IMR-90 (cell line): ENCODE results near the gene PTPRF. TPM values are rescaled to one million over a fixed set of nuclear protein-coding genes. Genes with fewer than 3 reads are reported as not detected.

Experiments used
- ATAC-seq: fragments of 200-7000 bp; cut with Tn5 transposase; 2 replicates; pipeline ENCODE4 v1.9.1; 2020; ENCODE audit warnings: low read depth, mild to moderate bottlenecking, moderate library complexity
- BruUV-seq: library from RNA; stranded (reverse); fragments of 400-500 nt; replicated peaks from 2 replicates; lab custom pipeline; 2021; lab: Mats Ljungman, UMichigan
- CTCF ChIA-PET: fragments of 300-600 bp; formaldehyde crosslinking; extraction: SDS; loops from one replicate; lab custom pipeline; 2021; ENCODE audit warnings: antibody characterized with exemption; lab: Yijun Ruan, JAX
- POLR2A ChIA-PET: fragments of 300-600 bp; sonication (Branson Sonifier 250); formaldehyde crosslinking; loops from one replicate; lab custom pipeline; 2022; ENCODE audit warnings: antibody characterized with exemption; ENCODE audit not compliant: unreplicated experiment; lab: Charles Lee
- DNase-seq: peaks from one replicate; pipeline ENCODE4 v3.0.0; 2013
- H2AFZ ChIP-seq: replicated peaks from 2 replicates; pipeline ENCODE3; 2013; ENCODE audit warnings: low read length, mild to moderate bottlenecking; ENCODE audit not compliant: poor library complexity
- H2AK5ac ChIP-seq: 2 replicates; pipeline ENCODE4 v1.6.1; 2013; ENCODE audit warnings: low read depth, low read length, inconsistent platforms
- H2AK9ac ChIP-seq: replicated peaks from 2 replicates; pipeline ENCODE3; 2013; ENCODE audit warnings: mild to moderate bottlenecking, low read depth, low read length, moderate library complexity; ENCODE audit not compliant: poor library complexity
- H2BK120ac ChIP-seq: 2 replicates; pipeline ENCODE4 v1.6.1; 2013; ENCODE audit warnings: low read depth, low read length, inconsistent platforms
- H2BK15ac ChIP-seq: 3 replicates; pipeline ENCODE4 v1.6.1; 2013; ENCODE audit warnings: low read depth, low read length, inconsistent platforms
- H2BK20ac ChIP-seq: 2 replicates; pipeline ENCODE4 v1.6.1; 2013; ENCODE audit warnings: low read depth, mild to moderate bottlenecking, inconsistent platforms, low read length, moderate library complexity
- H2BK5ac ChIP-seq: 2 replicates; pipeline ENCODE4 v1.6.1; 2013; ENCODE audit warnings: mild to moderate bottlenecking, low read depth, low read length, inconsistent platforms; ENCODE audit not compliant: poor library complexity, severe bottlenecking
- H3K14ac ChIP-seq: replicated peaks from 2 replicates; pipeline ENCODE4 v1.6.1; 2013; ENCODE audit warnings: low read depth, low read length, inconsistent platforms
- H3K18ac ChIP-seq: 2 replicates; pipeline ENCODE4 v1.6.1; 2013; ENCODE audit warnings: low read depth, low read length, control low read depth
- H3K23ac ChIP-seq: 2 replicates; pipeline ENCODE4 v1.6.1; 2013; ENCODE audit warnings: low read depth, low read length, inconsistent platforms
- H3K27ac ChIP-seq: 2 replicates; pipeline ENCODE4 v1.5.1; 2013; ENCODE audit warnings: mild to moderate bottlenecking, control low read depth, low read length; ENCODE audit not compliant: insufficient read depth
- H3K27me3 ChIP-seq: 2 replicates; pipeline ENCODE4 v1.6.1; 2013; ENCODE audit warnings: low read length; ENCODE audit not compliant: control insufficient read depth, insufficient read depth
- H3K36me3 ChIP-seq: 2 replicates; pipeline ENCODE4 v1.6.1; 2013; ENCODE audit warnings: low read length, mixed read lengths; ENCODE audit not compliant: control insufficient read depth, insufficient read depth
- H3K4ac ChIP-seq: 2 replicates; pipeline ENCODE4 v1.6.1; 2013; ENCODE audit warnings: low read depth, low read length, inconsistent platforms
- H3K4me1 ChIP-seq: 2 replicates; pipeline ENCODE4 v1.6.1; 2013; ENCODE audit warnings: low read length, mixed read lengths; ENCODE audit not compliant: control insufficient read depth, insufficient read depth
- H3K4me2 ChIP-seq: 2 replicates; pipeline ENCODE4 v1.6.1; 2013; ENCODE audit warnings: low read depth, mild to moderate bottlenecking, control low read depth, low read length, moderate library complexity
- H3K4me3 ChIP-seq: 2 replicates; pipeline ENCODE4 v1.5.1; 2013; ENCODE audit warnings: low read depth, mild to moderate bottlenecking, control low read depth, low read length, moderate library complexity; ENCODE audit not compliant: insufficient read depth
- H3K56ac ChIP-seq: 2 replicates; pipeline ENCODE4 v1.6.1; 2013; ENCODE audit warnings: low read length, inconsistent platforms; ENCODE audit not compliant: insufficient read depth; ENCODE audit errors: extremely low read depth
- H3K79me1 ChIP-seq, 2 experiments: 2 replicates each; pipeline ENCODE4 v1.6.1; 2013; ENCODE audit warnings: low read length in 2 of 2, inconsistent platforms in 1 of 2, low read depth in 1 of 2
- H3K9ac ChIP-seq: 2 replicates; pipeline ENCODE4 v1.6.1; 2013; ENCODE audit warnings: low read depth, low read length, control low read depth
- H3K9me1 ChIP-seq: 2 replicates; pipeline ENCODE4 v1.6.1; 2013; ENCODE audit warnings: low read length, inconsistent platforms; ENCODE audit not compliant: insufficient read depth
- H3K9me3 ChIP-seq: 2 replicates; pipeline ENCODE4 v1.6.1; 2013; ENCODE audit warnings: low read length; ENCODE audit not compliant: control insufficient read depth, insufficient read depth
- H4K20me1 ChIP-seq: 2 replicates; pipeline ENCODE4 v1.6.1; 2013; ENCODE audit warnings: low read length, inconsistent platforms; ENCODE audit not compliant: insufficient read depth
- H4K5ac ChIP-seq: 2 replicates; pipeline ENCODE4 v1.6.1; 2013; ENCODE audit warnings: mild to moderate bottlenecking, low read depth, low read length, control low read depth
- H4K8ac ChIP-seq, 2 experiments: 2 replicates each; pipeline ENCODE4 v1.6.1; 2013; ENCODE audit warnings: low read depth in 2 of 2, low read length in 2 of 2, control low read depth in 1 of 2, inconsistent platforms in 1 of 2
- H4K91ac ChIP-seq: 2 replicates; pipeline ENCODE4 v1.6.1; 2013; ENCODE audit warnings: low read depth, low read length, inconsistent platforms; ENCODE audit not compliant: insufficient read depth
- BHLHE40 ChIP-seq: fragments of 150-350 bp; IDR thresholded peaks from 2 replicates; pipeline ENCODE4 v1.6.1; 2016; ENCODE audit warnings: mild to moderate bottlenecking, low read depth, low read length
- CEBPB ChIP-seq: IDR thresholded peaks from 2 replicates; pipeline ENCODE4 v1.6.1; 2012; ENCODE audit warnings: low read depth, low read length, improper control_type of control experiment
- CHD1 ChIP-seq: IDR thresholded peaks from 2 replicates; pipeline ENCODE4 v1.6.1; 2012; ENCODE audit warnings: low read depth, low read length, improper control_type of control experiment
- FOS ChIP-seq: fragments of 150-350 bp; IDR thresholded peaks from 2 replicates; pipeline ENCODE4 v1.6.1; 2016; ENCODE audit warnings: low read depth, low read length
- MAZ ChIP-seq: IDR thresholded peaks from 2 replicates; pipeline ENCODE4 v1.6.1; 2012; ENCODE audit warnings: low read depth, mild to moderate bottlenecking, low read length, improper control_type of control experiment, moderate library complexity, borderline replicate concordance
- MXI1 ChIP-seq: IDR thresholded peaks from 2 replicates; pipeline ENCODE4 v1.6.1; 2012; ENCODE audit warnings: low read depth, mild to moderate bottlenecking, low read length, moderate library complexity, borderline replicate concordance
- POLR2A ChIP-seq: IDR thresholded peaks from 2 replicates; pipeline ENCODE4 v1.6.1; 2012; ENCODE audit warnings: mild to moderate bottlenecking, low read depth, low read length
- RAD21 ChIP-seq: IDR thresholded peaks from 2 replicates; pipeline ENCODE4 v1.6.1; 2012; ENCODE audit warnings: low read length, improper control_type of control experiment
- RCOR1 ChIP-seq: IDR thresholded peaks from 2 replicates; pipeline ENCODE4 v1.6.1; 2012; ENCODE audit warnings: mild to moderate bottlenecking, low read length, improper control_type of control experiment; ENCODE audit not compliant: insufficient replicate concordance
- WGBS, 2 experiments: methylation state at CpG; one replicate each; pipeline versions ENCODE4 v1.1.5 to v1.1.7; 2013; ENCODE audit warnings: missing lambda C conversion rate in 2 of 2; ENCODE audit not compliant: insufficient read length in 1 of 2; ENCODE audit errors: extremely low coverage in 2 of 2; 5-methylcytosine and 5-hydroxymethylcytosine counted together
- dilution Hi-C: fragments of 300-500 bp; cut with HindIII; formaldehyde crosslinking; loops from one replicate; pipeline ENCODE4 v1.14.3; 2018; ENCODE audit warnings: low sequenced_read_pairs; ENCODE audit not compliant: unreplicated experiment
- in situ Hi-C: fragments of 300-500 bp; cut with MboI; formaldehyde crosslinking; loops from 3 replicates; pipeline ENCODE4 v1.14.3; 2019; ENCODE audit warnings: low sequenced_read_pairs, inconsistent platforms, mixed read lengths
- intact Hi-C: fragments of 100-400 bp; cut with micrococcal nuclease; formaldehyde crosslinking; loops from 2 replicates; pipeline ENCODE4 v1.10.0; 2022
- polyA plus RNA-seq, 3 experiments: library from polyadenylated mRNA; depleted of rRNA; stranded (reverse); fragments of >200 nt; gene quantifications; 2 replicates each; pipeline ENCODE4 v1.2.3, GENCODE V29; 2012; ENCODE audit warnings: low replicate concordance in 1 of 3
- total RNA-seq: library from RNA; depleted of rRNA; stranded (reverse); fragments of >200 nt; gene quantifications from 2 replicates; pipeline ENCODE4 v1.2.3, GENCODE V29; 2012
- TF ChIP-seq, protein P1 (sequence below): conservative IDR thresholded peaks from 2 replicates; pipeline ENCODE4 v1.5.1; 2012; ENCODE audit warnings: mild to moderate bottlenecking, low read depth, low read length, improper control_type of control experiment
- TF ChIP-seq, protein P2 (sequence below): fragments of 150-350 bp; IDR thresholded peaks from 2 replicates; pipeline ENCODE4 v1.6.1; 2016; ENCODE audit warnings: low read depth, mild to moderate bottlenecking, low read length, moderate library complexity, borderline replicate concordance

The PTPRF gene
- total and polyA plus RNA-seq, 2 of the 4 experiments (the other 2 are of a cell fraction), result 25.8 to 92.3 TPM

DNA sequence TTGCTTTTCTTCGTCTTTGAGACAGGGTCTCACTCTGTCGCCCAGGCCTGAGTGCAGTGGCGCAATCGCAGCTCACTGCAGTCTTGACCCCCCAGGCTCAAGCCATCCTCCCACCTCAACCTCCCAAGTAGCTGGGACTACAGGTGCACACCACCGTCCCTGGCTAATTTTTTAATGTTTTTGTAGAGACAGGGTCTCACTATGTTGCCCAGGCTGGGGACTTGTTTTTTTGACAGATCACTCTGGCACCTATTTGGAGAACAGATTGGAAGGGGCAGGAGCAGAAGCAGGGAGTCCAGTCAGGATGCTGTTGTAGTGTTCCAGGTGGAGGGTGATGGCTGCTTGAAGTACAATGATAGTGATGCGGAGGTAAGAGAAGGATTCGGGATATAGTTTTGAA is 106.6 kb downstream of the PTPRF start:
- no peak overlapping the region for H2AK9ac ChIP-seq
- H3K4me3 ChIP-seq, result no peak overlapping the region
- H3K27ac ChIP-seq, result no peak overlapping the region
- no peak overlapping the region for H3K14ac ChIP-seq
- H3K9ac ChIP-seq, result no peak overlapping the region
- ChIA-PET CTCF (no interaction called here), POLR2A (no interaction called here)
- no peak for DNase-seq
- no peaks in the 10 kb centered on the region for H3K27me3 ChIP-seq
- no peak overlapping the region for H3K4ac ChIP-seq
- H2AFZ ChIP-seq, result no peak overlapping the region
- H2BK15ac ChIP-seq, result no peak overlapping the region
- no TSS peak for BruUV-seq
- no peak overlapping the region for H4K5ac ChIP-seq
- no peak overlapping the region for H3K23ac ChIP-seq
- no peak overlapping the region for H3K18ac ChIP-seq
- ATAC-seq, result no peak
- no peak overlapping the region for H3K56ac ChIP-seq
- H4K8ac ChIP-seq, result no peak overlapping the region
- H2BK5ac ChIP-seq, result no peak overlapping the region
- H4K20me1 ChIP-seq, result no peaks in the 10 kb centered on the region
- WGBS, 2 experiments, result 80 to 100% methylated on average over 1 to 2 of the region's 7 CpGs
- H3K4me1 ChIP-seq, result no peaks in the 10 kb centered on the region
- H3K9me1 ChIP-seq, result no peaks in the 10 kb centered on the region
- no peak overlapping the region for H4K91ac ChIP-seq
- dilution Hi-C loops (no loop called here), in situ Hi-C loops (no loop called here), intact Hi-C loops (loop anchor here (5.0 kb wide), 1 partner anchor 425 kb away; no protein-coding TSS in a partner anchor)
- TF ChIP-seq POLR2A (no peak), CHD1 (no peak), RCOR1 (no peak), FOS (no peak), BHLHE40 (no peak), MXI1 (no peak), CEBPB (no peak), RAD21 (no peak), MAZ (no peak)
- TF ChIP-seq, protein P1, sequence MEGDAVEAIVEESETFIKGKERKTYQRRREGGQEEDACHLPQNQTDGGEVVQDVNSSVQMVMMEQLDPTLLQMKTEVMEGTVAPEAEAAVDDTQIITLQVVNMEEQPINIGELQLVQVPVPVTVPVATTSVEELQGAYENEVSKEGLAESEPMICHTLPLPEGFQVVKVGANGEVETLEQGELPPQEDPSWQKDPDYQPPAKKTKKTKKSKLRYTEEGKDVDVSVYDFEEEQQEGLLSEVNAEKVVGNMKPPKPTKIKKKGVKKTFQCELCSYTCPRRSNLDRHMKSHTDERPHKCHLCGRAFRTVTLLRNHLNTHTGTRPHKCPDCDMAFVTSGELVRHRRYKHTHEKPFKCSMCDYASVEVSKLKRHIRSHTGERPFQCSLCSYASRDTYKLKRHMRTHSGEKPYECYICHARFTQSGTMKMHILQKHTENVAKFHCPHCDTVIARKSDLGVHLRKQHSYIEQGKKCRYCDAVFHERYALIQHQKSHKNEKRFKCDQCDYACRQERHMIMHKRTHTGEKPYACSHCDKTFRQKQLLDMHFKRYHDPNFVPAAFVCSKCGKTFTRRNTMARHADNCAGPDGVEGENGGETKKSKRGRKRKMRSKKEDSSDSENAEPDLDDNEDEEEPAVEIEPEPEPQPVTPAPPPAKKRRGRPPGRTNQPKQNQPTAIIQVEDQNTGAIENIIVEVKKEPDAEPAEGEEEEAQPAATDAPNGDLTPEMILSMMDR, result no peak
- TF ChIP-seq, protein P2, sequence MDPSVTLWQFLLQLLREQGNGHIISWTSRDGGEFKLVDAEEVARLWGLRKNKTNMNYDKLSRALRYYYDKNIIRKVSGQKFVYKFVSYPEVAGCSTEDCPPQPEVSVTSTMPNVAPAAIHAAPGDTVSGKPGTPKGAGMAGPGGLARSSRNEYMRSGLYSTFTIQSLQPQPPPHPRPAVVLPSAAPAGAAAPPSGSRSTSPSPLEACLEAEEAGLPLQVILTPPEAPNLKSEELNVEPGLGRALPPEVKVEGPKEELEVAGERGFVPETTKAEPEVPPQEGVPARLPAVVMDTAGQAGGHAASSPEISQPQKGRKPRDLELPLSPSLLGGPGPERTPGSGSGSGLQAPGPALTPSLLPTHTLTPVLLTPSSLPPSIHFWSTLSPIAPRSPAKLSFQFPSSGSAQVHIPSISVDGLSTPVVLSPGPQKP, result no peak
- no peaks in the 10 kb centered on the region for H3K9me3 ChIP-seq
- no peaks in the 10 kb centered on the region for H3K79me1 ChIP-seq
- no peak overlapping the region for H2AK5ac ChIP-seq
- no peaks in the 10 kb centered on the region for H3K36me3 ChIP-seq
- no peak overlapping the region for H2BK20ac ChIP-seq
- H3K4me2 ChIP-seq, result no peak overlapping the region
- no peak overlapping the region for H2BK120ac ChIP-seq
